Measurements from ENCODE around the gene LGI4.

Gene LGI4

GRCh38 chr19:35093941-35094647 lies 40.8 kb downstream of the LGI4 start:
- no peaks in the 10 kb centered on the region for H3K9me3 ChIP-seq (ENCODE audit: control insufficient read depth, insufficient read depth, low read length)

GRCh38 chr19:35093430-35093829 lies 41.4 kb downstream of the LGI4 start:
- no peaks in the 10 kb centered on the region for H3K9me2 ChIP-seq (replicated peaks; ENCODE audit: control insufficient read depth, low read length)
- peaks cover 21% of the 10 kb centered on the region for H3K4me1 ChIP-seq (ENCODE audit: control insufficient read depth, low read length)
- H3K4me2 ChIP-seq (ENCODE audit: low read length): no peak overlapping the region
- no peak overlapping the region for H3K27ac ChIP-seq (ENCODE audit: low read depth, low read length)
- no peaks in the 10 kb centered on the region for H3F3A ChIP-seq (ENCODE audit: control insufficient read depth, insufficient read depth)
- no peaks in the 10 kb centered on the region for H3K36me3 ChIP-seq (ENCODE audit: control insufficient read depth, low read length)
- H3K27me3 ChIP-seq (ENCODE audit: control insufficient read depth, low read length): no peaks in the 10 kb centered on the region
- H4K20me1 ChIP-seq (ENCODE audit: control insufficient read depth, insufficient read depth, low read depth, low read length): no peaks in the 10 kb centered on the region
- no peaks in the 10 kb centered on the region for H3K9me3 ChIP-seq (ENCODE audit: control insufficient read depth, insufficient read depth, low read length)
- no peak overlapping the region for H3K4me3 ChIP-seq (ENCODE audit: low read length)
- no peaks in the 10 kb centered on the region for H3K79me2 ChIP-seq (ENCODE audit: control insufficient read depth, low read length)
- TF ChIP-seq EZH2phosphoT487 (IDR thresholded peaks at IDR 0.05; ENCODE audit: borderline replicate concordance, low read length): no peak
- TF ChIP-seq CTCF (IDR thresholded peaks at IDR 0.05; ENCODE audit: low read depth, low read length, poor library complexity, severe bottlenecking): no peak

More at GRCh38 chr19:35093941-35094647, 40.8 kb downstream of the LGI4 start:
- no peaks in the 10 kb centered on the region for H3K27me3 ChIP-seq (ENCODE audit: control insufficient read depth, low read length)
- no peaks in the 10 kb centered on the region for H3K79me2 ChIP-seq (ENCODE audit: control insufficient read depth, low read length)
- H3F3A ChIP-seq (ENCODE audit: control insufficient read depth, insufficient read depth): no peaks in the 10 kb centered on the region
- no peak for TF ChIP-seq CTCF (IDR thresholded peaks at IDR 0.05; ENCODE audit: low read depth, low read length, poor library complexity, severe bottlenecking)
- TF ChIP-seq EZH2phosphoT487 (IDR thresholded peaks at IDR 0.05; ENCODE audit: borderline replicate concordance, low read length): no peak
- H3K9me2 ChIP-seq (replicated peaks; ENCODE audit: control insufficient read depth, low read length): no peaks in the 10 kb centered on the region
- H3K36me3 ChIP-seq (ENCODE audit: control insufficient read depth, low read length): no peaks in the 10 kb centered on the region
- H3K4me2 ChIP-seq (ENCODE audit: low read length): no peak overlapping the region
- peaks cover 17% of the 10 kb centered on the region for H3K4me1 ChIP-seq (ENCODE audit: control insufficient read depth, low read length)
- no peak overlapping the region for H3K4me3 ChIP-seq (ENCODE audit: low read length)
- no peak overlapping the region for H3K27ac ChIP-seq (ENCODE audit: low read depth, low read length)
- no peaks in the 10 kb centered on the region for H4K20me1 ChIP-seq (ENCODE audit: control insufficient read depth, insufficient read depth, low read depth, low read length)

- H3K4me3 ChIP-seq (ENCODE audit: low read length): peak overlapping the region; percentile 43
- no peaks in the 10 kb centered on the region for H4K20me1 ChIP-seq (ENCODE audit: control insufficient read depth, insufficient read depth, low read depth, low read length)
- TF ChIP-seq EZH2phosphoT487 (IDR thresholded peaks at IDR 0.05; ENCODE audit: borderline replicate concordance, low read length) (no peak), CTCF (IDR thresholded peaks at IDR 0.05; ENCODE audit: low read depth, low read length, poor library complexity, severe bottlenecking) (peak; percentile 69)
- H3K4me1 ChIP-seq (ENCODE audit: control insufficient read depth, low read length): peaks cover 49% of the 10 kb centered on the region
- H3K9me3 ChIP-seq (ENCODE audit: control insufficient read depth, insufficient read depth, low read length): no peaks in the 10 kb centered on the region
- no peaks in the 10 kb centered on the region for H3K79me2 ChIP-seq (ENCODE audit: control insufficient read depth, low read length)
- peaks cover 8% of the 10 kb centered on the region for H3F3A ChIP-seq (ENCODE audit: control insufficient read depth, insufficient read depth)
- no peaks in the 10 kb centered on the region for H3K27me3 ChIP-seq (ENCODE audit: control insufficient read depth, low read length)
- H3K4me2 ChIP-seq (ENCODE audit: low read length): peak overlapping the region; percentile 62
- H3K9me2 ChIP-seq (replicated peaks; ENCODE audit: control insufficient read depth, low read length): no peaks in the 10 kb centered on the region
- no peak overlapping the region for H3K27ac ChIP-seq (ENCODE audit: low read depth, low read length)
- H3K36me3 ChIP-seq (ENCODE audit: control insufficient read depth, low read length): peaks cover 4% of the 10 kb centered on the region
These were observed 44.2 kb downstream of the LGI4 start for GRCh38 chr19:35090506-35091214.

Measured in DOHH2 (cell line).